Measurements from ENCODE around the gene MYO5B.

MYO5B gene

GRCh38 chr18:49980896-49981295, 214.1 kb downstream of the MYO5B start:
- H3K4me3 ChIP-seq (ENCODE audit: control insufficient read depth, low read depth, low read length): no peak overlapping the region
- no peak for TF ChIP-seq CTCF (conservative IDR thresholded peaks at IDR 0.05; ENCODE audit: control insufficient read depth, insufficient read depth, low read depth, low read length)
- DNase-seq (ENCODE audit: low read depth): no peak

- no peak for DNase-seq (ENCODE audit: low read depth)
- no peak for TF ChIP-seq CTCF (conservative IDR thresholded peaks at IDR 0.05; ENCODE audit: control insufficient read depth, insufficient read depth, low read depth, low read length)
- no peak overlapping the region for H3K4me3 ChIP-seq (ENCODE audit: control insufficient read depth, low read depth, low read length)
These were observed 218.0 kb downstream of the MYO5B start for GRCh38 chr18:49976795-49977560.

- no peak for TF ChIP-seq CTCF (conservative IDR thresholded peaks at IDR 0.05; ENCODE audit: control insufficient read depth, insufficient read depth, low read depth, low read length)
- H3K4me3 ChIP-seq (ENCODE audit: control insufficient read depth, low read depth, low read length): no peak overlapping the region
- no peak for DNase-seq (ENCODE audit: low read depth)
These were observed 218.9 kb downstream of the MYO5B start for GRCh38 chr18:49976001-49976400.

- no peak overlapping the region for H3K4me3 ChIP-seq (ENCODE audit: control insufficient read depth, low read depth, low read length)
- no peak for TF ChIP-seq CTCF (conservative IDR thresholded peaks at IDR 0.05; ENCODE audit: control insufficient read depth, insufficient read depth, low read depth, low read length)
- DNase-seq (ENCODE audit: low read depth): no peak
These were observed 220.9 kb downstream of the MYO5B start for GRCh38 chr18:49974079-49974478.

- no peak for TF ChIP-seq CTCF (conservative IDR thresholded peaks at IDR 0.05; ENCODE audit: control insufficient read depth, insufficient read depth, low read depth, low read length)
- no peak for DNase-seq (ENCODE audit: low read depth)
- H3K4me3 ChIP-seq (ENCODE audit: control insufficient read depth, low read depth, low read length): no peak overlapping the region
These were observed 221.4 kb downstream of the MYO5B start for GRCh38 chr18:49973592-49973991.

- no peak overlapping the region for H3K4me3 ChIP-seq (ENCODE audit: control insufficient read depth, low read depth, low read length)
- no peak for DNase-seq (ENCODE audit: low read depth)
- no peak for TF ChIP-seq CTCF (conservative IDR thresholded peaks at IDR 0.05; ENCODE audit: control insufficient read depth, insufficient read depth, low read depth, low read length)
These were observed 222.4 kb downstream of the MYO5B start for GRCh38 chr18:49972535-49972934.
